Peyer's patch (tissue), 4 donors: Measurements from ENCODE around the gene TMEFF2. TPM values are rescaled to one million over a fixed set of nuclear protein-coding genes. Genes with fewer than 3 reads are reported as not detected.

Source experiments
- DNase-seq, 3 donors: peaks; one replicate each; pipeline ENCODE4 v3.0.0-alpha.2; 2017 to 2019
- H3K27ac ChIP-seq, 4 donors: fragments of 200-600 bp; sonication (generic); one replicate each; pipeline ENCODE4 v1.5.1; 2016 to 2019
- H3K27me3 ChIP-seq, 2 donors: fragments of 200-600 bp; sonication (generic); one replicate each; pipeline ENCODE4 v1.5.1; 2019
- H3K36me3 ChIP-seq, 3 donors: fragments of 200-600 bp; sonication (generic); one replicate each; pipeline ENCODE4 v1.5.1; 2016 to 2019
- H3K4me1 ChIP-seq, 4 donors: fragments of 200-600 bp; sonication (generic); one replicate each; pipeline ENCODE4 v1.5.1; 2016 to 2019
- H3K4me3 ChIP-seq, 4 donors: fragments of 200-600 bp; sonication (generic); 1 replicate in 3 of 4; 2 replicates in 1 of 4; pipeline ENCODE4 v1.5.1; 2016 to 2019; ENCODE audit warnings: mild to moderate bottlenecking in 1 of 4
- H3K9me3 ChIP-seq, 4 donors: fragments of 200-600 bp; sonication (generic); one replicate each; pipeline ENCODE4 v1.5.1; 2016 to 2019; ENCODE audit warnings: mild to moderate bottlenecking in 1 of 4
- POLR2A ChIP-seq, 2 donors: fragments of 450-650 bp; IDR thresholded peaks; one replicate each; pipeline ENCODE4 v1.5.1; 2017; ENCODE audit warnings: antibody characterized with exemption in 2 of 2, mild to moderate bottlenecking in 2 of 2, moderate library complexity in 2 of 2
- total RNA-seq, 4 donors: library from RNA; depleted of rRNA; stranded (reverse); fragments of >200 nt; gene quantifications; one replicate each; pipeline ENCODE4 v1.1.0, GENCODE V29; 2016
- TF ChIP-seq, protein P1 (sequence below), 6 experiments: fragments of 450-650 bp in 4 of 6; fragments of 200-600 bp in 2 of 6; sonication (generic) in 1 of 6; IDR thresholded peaks; one replicate each; pipeline ENCODE4 v1.5.1; 2017 to 2019; ENCODE audit warnings: antibody characterized with exemption in 6 of 6, mild to moderate bottlenecking in 3 of 6, moderate library complexity in 1 of 6

Gene TMEFF2
- total RNA-seq, 4 donors from 2014 or later: 0.35 to 1.6 (median 0.68) TPM

DNA sequence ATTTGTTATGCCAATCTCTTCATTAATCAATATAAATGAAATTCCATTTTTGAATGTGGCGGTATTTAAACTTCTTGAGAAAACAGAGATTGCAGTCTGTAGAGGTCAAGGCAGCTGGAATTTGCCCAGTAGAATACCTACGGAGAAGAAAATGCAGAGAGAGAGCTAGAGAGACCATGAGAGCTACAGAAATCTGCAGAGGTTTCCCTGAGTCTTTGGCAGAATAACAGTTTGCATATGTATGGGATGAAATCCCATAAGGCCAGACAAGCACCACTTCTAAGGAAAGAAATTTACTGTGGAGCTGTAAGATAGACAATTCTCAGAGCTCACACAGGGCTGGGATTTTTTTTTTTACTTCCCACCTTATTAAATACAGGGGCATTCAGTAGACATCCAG, 23.6 kb upstream of the TMEFF2 start:
- Histone ChIP-seq H3K4me1 (no peaks in the 10 kb centered on the region), H3K27me3 (no peaks in the 10 kb centered on the region), H3K36me3 (no peaks in the 10 kb centered on the region), H3K4me3 (no peak overlapping the region), H3K9me3 (no peaks in the 10 kb centered on the region), H3K27ac (no peak overlapping the region)
- TF ChIP-seq, protein P1, sequence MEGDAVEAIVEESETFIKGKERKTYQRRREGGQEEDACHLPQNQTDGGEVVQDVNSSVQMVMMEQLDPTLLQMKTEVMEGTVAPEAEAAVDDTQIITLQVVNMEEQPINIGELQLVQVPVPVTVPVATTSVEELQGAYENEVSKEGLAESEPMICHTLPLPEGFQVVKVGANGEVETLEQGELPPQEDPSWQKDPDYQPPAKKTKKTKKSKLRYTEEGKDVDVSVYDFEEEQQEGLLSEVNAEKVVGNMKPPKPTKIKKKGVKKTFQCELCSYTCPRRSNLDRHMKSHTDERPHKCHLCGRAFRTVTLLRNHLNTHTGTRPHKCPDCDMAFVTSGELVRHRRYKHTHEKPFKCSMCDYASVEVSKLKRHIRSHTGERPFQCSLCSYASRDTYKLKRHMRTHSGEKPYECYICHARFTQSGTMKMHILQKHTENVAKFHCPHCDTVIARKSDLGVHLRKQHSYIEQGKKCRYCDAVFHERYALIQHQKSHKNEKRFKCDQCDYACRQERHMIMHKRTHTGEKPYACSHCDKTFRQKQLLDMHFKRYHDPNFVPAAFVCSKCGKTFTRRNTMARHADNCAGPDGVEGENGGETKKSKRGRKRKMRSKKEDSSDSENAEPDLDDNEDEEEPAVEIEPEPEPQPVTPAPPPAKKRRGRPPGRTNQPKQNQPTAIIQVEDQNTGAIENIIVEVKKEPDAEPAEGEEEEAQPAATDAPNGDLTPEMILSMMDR (IDR thresholded peaks at IDR 0.05): no peak
- no peak for TF ChIP-seq POLR2A (IDR thresholded peaks at IDR 0.05)
- no peak for DNase-seq

DNA sequence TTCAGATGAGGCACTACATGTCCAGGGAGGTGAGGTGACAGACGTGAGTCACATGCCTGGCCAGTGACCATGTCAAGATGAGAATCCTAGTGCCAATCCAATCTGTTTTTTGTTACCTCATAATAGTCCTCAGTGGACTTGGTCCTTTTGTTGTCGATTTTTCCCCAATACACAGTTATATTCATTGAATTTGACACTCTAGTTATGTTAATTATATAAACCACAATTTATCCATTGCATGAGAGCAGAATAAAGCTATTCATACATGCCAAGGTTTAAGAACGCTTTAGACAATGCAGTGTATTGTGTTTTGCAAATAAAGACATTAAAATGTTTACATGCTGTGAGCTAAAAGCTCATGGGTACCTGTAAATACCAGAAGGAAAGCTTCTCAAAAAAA, 21.6 kb upstream of the TMEFF2 start:
- TF ChIP-seq, protein P1 (IDR thresholded peaks at IDR 0.05): no peak
- no peak for TF ChIP-seq POLR2A (IDR thresholded peaks at IDR 0.05)
- H3K4me1 ChIP-seq: no peaks in the 10 kb centered on the region
- H3K36me3 ChIP-seq: no peaks in the 10 kb centered on the region
- no peaks in the 10 kb centered on the region for H3K9me3 ChIP-seq
- no peak for DNase-seq
- no peak overlapping the region for H3K4me3 ChIP-seq
- H3K27me3 ChIP-seq: no peaks in the 10 kb centered on the region
- H3K27ac ChIP-seq: no peak overlapping the region

GRCh38 chr2:192215096-192215877, 20.6 kb upstream of the TMEFF2 start:
- no peaks in the 10 kb centered on the region for H3K27me3 ChIP-seq
- H3K9me3 ChIP-seq: no peaks in the 10 kb centered on the region
- H3K27ac ChIP-seq: no peak overlapping the region
- no peak overlapping the region for H3K4me3 ChIP-seq
- H3K36me3 ChIP-seq: no peaks in the 10 kb centered on the region
- TF ChIP-seq, protein P1 (IDR thresholded peaks at IDR 0.05): no peak
- TF ChIP-seq POLR2A (IDR thresholded peaks at IDR 0.05): no peak
- no peaks in the 10 kb centered on the region for H3K4me1 ChIP-seq
- no peak for DNase-seq

GRCh38 chr2:192208848-192209247, 14.1 kb upstream of the TMEFF2 start:
- Histone ChIP-seq H3K36me3 (no peaks in the 10 kb centered on the region), H3K4me3 (no peak overlapping the region), H3K27ac (no peak overlapping the region), H3K27me3 (no peaks in the 10 kb centered on the region), H3K9me3 (no peaks in the 10 kb centered on the region), H3K4me1 (no peaks in the 10 kb centered on the region)
- DNase-seq: no peak
- TF ChIP-seq POLR2A (IDR thresholded peaks at IDR 0.05): no peak
- TF ChIP-seq, protein P1 (IDR thresholded peaks at IDR 0.05): no peak

DNA sequence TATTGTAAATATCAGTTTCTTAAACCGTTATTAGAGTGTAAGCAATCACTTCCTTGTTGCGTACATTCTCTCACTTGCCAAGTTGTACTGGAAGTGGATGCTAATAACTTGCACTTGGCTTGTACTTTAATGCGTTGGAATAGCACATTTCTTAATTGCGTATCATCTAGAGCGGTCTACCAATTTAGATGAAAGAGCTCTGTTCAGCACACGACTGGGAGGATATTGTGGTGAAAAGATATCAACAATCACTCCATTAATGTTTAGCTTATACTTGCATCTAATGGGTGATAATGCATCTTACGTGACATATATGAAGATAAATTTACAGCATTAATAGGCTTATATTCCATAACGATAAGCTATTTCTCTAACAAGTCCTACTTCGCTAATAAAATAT, 11.7 kb upstream of the TMEFF2 start:
- no peaks in the 10 kb centered on the region for H3K36me3 ChIP-seq
- H3K9me3 ChIP-seq: no peaks in the 10 kb centered on the region
- no peaks in the 10 kb centered on the region for H3K27me3 ChIP-seq
- no peak for DNase-seq
- no peak overlapping the region for H3K4me3 ChIP-seq
- H3K4me1 ChIP-seq: no peaks in the 10 kb centered on the region
- TF ChIP-seq, protein P1 (IDR thresholded peaks at IDR 0.05): no peak
- H3K27ac ChIP-seq: no peak overlapping the region
